Peyer's patch (tissue), 4 donors: ENCODE measurements around the gene TMEM175. TPM values are rescaled to one million over a fixed set of nuclear protein-coding genes. Genes with fewer than 3 reads are reported as not detected.

Experiments used
- DNase-seq, 3 donors: peaks; one replicate each; pipeline ENCODE4 v3.0.0-alpha.2; 2017 to 2019
- H3K27ac ChIP-seq, 4 donors: fragments of 200-600 bp; sonication (generic); one replicate each; pipeline ENCODE4 v1.5.1; 2016 to 2019
- H3K27me3 ChIP-seq, 2 donors: fragments of 200-600 bp; sonication (generic); one replicate each; pipeline ENCODE4 v1.5.1; 2019
- H3K36me3 ChIP-seq, 3 donors: fragments of 200-600 bp; sonication (generic); one replicate each; pipeline ENCODE4 v1.5.1; 2016 to 2019
- H3K4me1 ChIP-seq, 4 donors: fragments of 200-600 bp; sonication (generic); one replicate each; pipeline ENCODE4 v1.5.1; 2016 to 2019
- H3K4me3 ChIP-seq, 4 donors: fragments of 200-600 bp; sonication (generic); 1 replicate in 3 of 4; 2 replicates in 1 of 4; pipeline ENCODE4 v1.5.1; 2016 to 2019; ENCODE audit warnings: mild to moderate bottlenecking in 1 of 4
- H3K9me3 ChIP-seq, 4 donors: fragments of 200-600 bp; sonication (generic); one replicate each; pipeline ENCODE4 v1.5.1; 2016 to 2019; ENCODE audit warnings: mild to moderate bottlenecking in 1 of 4
- CTCF ChIP-seq, 6 experiments: fragments of 450-650 bp in 4 of 6; fragments of 200-600 bp in 2 of 6; sonication (generic) in 1 of 6; IDR thresholded peaks; one replicate each; pipeline ENCODE4 v1.5.1; 2017 to 2019; ENCODE audit warnings: antibody characterized with exemption in 6 of 6, mild to moderate bottlenecking in 3 of 6, moderate library complexity in 1 of 6
- POLR2A ChIP-seq, 2 donors: fragments of 450-650 bp; IDR thresholded peaks; one replicate each; pipeline ENCODE4 v1.5.1; 2017; ENCODE audit warnings: antibody characterized with exemption in 2 of 2, mild to moderate bottlenecking in 2 of 2, moderate library complexity in 2 of 2
- total RNA-seq, 4 donors: library from RNA; depleted of rRNA; stranded (reverse); fragments of >200 nt; gene quantifications; one replicate each; pipeline ENCODE4 v1.1.0, GENCODE V29; 2016

Gene TMEM175
- total RNA-seq, result 100 to 1,000 TPM in 1 of 4 donors, 10 to 100 TPM in 3; 46.1 to 111 (median 56.6) TPM

- TF ChIP-seq POLR2A (IDR thresholded peaks at IDR 0.05) (peak; percentile 94), CTCF (IDR thresholded peaks at IDR 0.05) (peak in 2 of 6 experiments; percentile 24 to 41)
- DNase-seq, result peak; percentile 94 to 99 (median 98)
- Histone ChIP-seq H3K9me3 (no peaks in the 10 kb centered on the region), H3K4me1 (peaks cover 4 to 32% (median 14%) of the 10 kb centered on the region in 4 donors), H3K27me3 (no peaks in the 10 kb centered on the region), H3K36me3 (no peaks in the 10 kb centered on the region), H3K4me3 (peak within 1 kb of the TSS; percentile 86 to 100 (median 93)), H3K27ac (peak within 1 kb of the TSS; percentile 94 to 99 (median 96))
Observed at GRCh38 chr4:931960-932712, at the start of gene TMEM175, which contains the start of gene GAK. Gene TMEM175, plus strand, starts transcription at chr4:932460. Its CDS starts 15,280 bp downstream, at chr4:947740. Gene GAK, minus strand, starts transcription at chr4:932316. Its CDS starts 129 bp downstream, at chr4:932187.

GRCh38 chr4:882646-883045, 49.6 kb upstream of the TMEM175 start:
- no peaks in the 10 kb centered on the region for H3K9me3 ChIP-seq
- H3K27ac ChIP-seq, result no peak overlapping the region
- H3K36me3 ChIP-seq, result peaks cover 0 to 94% (median 0%) of the 10 kb centered on the region in 3 donors
- DNase-seq, result no peak
- no peak for TF ChIP-seq CTCF (IDR thresholded peaks at IDR 0.05)
- no peak for TF ChIP-seq POLR2A (IDR thresholded peaks at IDR 0.05)
- H3K4me3 ChIP-seq, result no peak overlapping the region
- no peaks in the 10 kb centered on the region for H3K4me1 ChIP-seq
- H3K27me3 ChIP-seq, result no peaks in the 10 kb centered on the region

GRCh38 chr4:883377-884095, 48.7 kb upstream of the TMEM175 start:
- DNase-seq, result no peak
- Histone ChIP-seq H3K27me3 (no peaks in the 10 kb centered on the region), H3K4me3 (no peak overlapping the region), H3K4me1 (no peaks in the 10 kb centered on the region), H3K36me3 (peaks cover 0 to 95% (median 0%) of the 10 kb centered on the region in 3 donors), H3K27ac (no peak overlapping the region), H3K9me3 (no peaks in the 10 kb centered on the region)
- TF ChIP-seq CTCF (IDR thresholded peaks at IDR 0.05) (no peak), POLR2A (IDR thresholded peaks at IDR 0.05) (no peak)

- Histone ChIP-seq H3K9me3 (no peaks in the 10 kb centered on the region), H3K27me3 (no peaks in the 10 kb centered on the region), H3K4me1 (no peaks in the 10 kb centered on the region), H3K4me3 (no peak overlapping the region), H3K36me3 (peaks cover 0 to 95% (median 0%) of the 10 kb centered on the region in 3 donors), H3K27ac (no peak overlapping the region)
- TF ChIP-seq POLR2A (IDR thresholded peaks at IDR 0.05) (no peak), CTCF (IDR thresholded peaks at IDR 0.05) (no peak)
- no peak for DNase-seq
Observed at GRCh38 chr4:884259-884658, 48.0 kb upstream of the TMEM175 start.

- DNase-seq, result no peak
- no peaks in the 10 kb centered on the region for H3K9me3 ChIP-seq
- no peak for TF ChIP-seq CTCF (IDR thresholded peaks at IDR 0.05)
- TF ChIP-seq POLR2A (IDR thresholded peaks at IDR 0.05), result no peak
- peaks cover 0 to 95% (median 0%) of the 10 kb centered on the region in 3 donors for H3K36me3 ChIP-seq
- H3K4me1 ChIP-seq, result no peaks in the 10 kb centered on the region
- H3K27ac ChIP-seq, result no peak overlapping the region
- no peak overlapping the region for H3K4me3 ChIP-seq
- no peaks in the 10 kb centered on the region for H3K27me3 ChIP-seq
Observed at GRCh38 chr4:884896-885295, 47.4 kb upstream of the TMEM175 start.
